HepG2 (cell line): ENCODE results near the gene ZNF79. TPM values are rescaled to one million over a fixed set of nuclear protein-coding genes. Genes with fewer than 3 reads are reported as not detected.

Experiments
- AFF4 ChIP-seq: sonication (generic); formaldehyde crosslinking; IDR thresholded peaks from 2 replicates; pipeline ENCODE4 v1.4.0; 2020; ENCODE audit warnings: missing genetic modification reagents
- ATF2 ChIP-seq: sonication (generic); formaldehyde crosslinking; IDR thresholded peaks from 2 replicates; pipeline ENCODE4 v1.4.0; 2020; ENCODE audit warnings: missing genetic modification reagents
- CEBPZ ChIP-seq: IDR thresholded peaks from 2 replicates; pipeline ENCODE4 v1.6.1; 2012; ENCODE audit warnings: low read length, improper control_type of control experiment
- HNF4G ChIP-seq, 2 experiments: sonication (generic) in 1 of 2; formaldehyde crosslinking in 1 of 2; IDR thresholded peaks; 2 replicates each; pipeline versions ENCODE4 v1.4.0 to v1.6.1; 2011 to 2020; ENCODE audit warnings: borderline replicate concordance in 2 of 2, low read depth in 2 of 2, mild to moderate bottlenecking in 2 of 2, low read length in 1 of 2, missing genetic modification reagents in 1 of 2, moderate library complexity in 1 of 2
- KDM2A ChIP-seq: sonication (generic); formaldehyde crosslinking; IDR thresholded peaks from 2 replicates; pipeline ENCODE4 v1.4.0; 2020; ENCODE audit warnings: low read depth, missing genetic modification reagents, borderline replicate concordance
- RARA ChIP-seq: IDR thresholded peaks from 2 replicates; pipeline ENCODE4 v1.6.1; 2016; ENCODE audit warnings: missing genetic modification reagents, missing compliant biosample characterization
- SALL1 ChIP-seq: sonication (generic); formaldehyde crosslinking; IDR thresholded peaks from 2 replicates; pipeline ENCODE4 v1.8.0; 2022; ENCODE audit warnings: mild to moderate bottlenecking, missing genetic modification reagents
- ZNF496 ChIP-seq: sonication (generic); formaldehyde crosslinking; IDR thresholded peaks from 2 replicates; pipeline ENCODE4 v1.8.1; 2023; ENCODE audit warnings: mild to moderate bottlenecking, moderate library complexity, missing genetic modification reagents; ENCODE audit not compliant: insufficient replicate concordance
- ZNF512 ChIP-seq: sonication (generic); formaldehyde crosslinking; IDR thresholded peaks from 2 replicates; pipeline ENCODE4 v1.4.0; 2020; ENCODE audit warnings: mild to moderate bottlenecking, missing genetic modification reagents
- polyA plus RNA-seq, 8 experiments: library from polyadenylated mRNA; depleted of rRNA in 3 of 8; stranded (reverse) in 7 of 8; unstranded in 1 of 8; fragments of >200 nt; fragmentation: Illumina TruSeq in 4 of 8; extraction: Trizol in 4 of 8; gene quantifications; 2 replicates each; pipeline versions ENCODE4 v1.2.1 to v1.2.3, GENCODE V29; 2011 to 2016; ENCODE audit warnings: low read depth in 4 of 8, missing spikeins in 1 of 8, mixed read lengths in 1 of 8; ENCODE audit not compliant: insufficient read depth in 1 of 8
- total RNA-seq, 5 experiments: library from RNA; depleted of rRNA; stranded (reverse); fragments of >200 nt; fragmentation: Illumina TruSeq; extraction: Trizol; gene quantifications; 2 replicates each; pipeline ENCODE4 v1.2.3, GENCODE V29; 2016; ENCODE audit warnings: low read depth in 1 of 5
- TF ChIP-seq, protein P1 (sequence below): sonication (generic); formaldehyde crosslinking; IDR thresholded peaks from 2 replicates; pipeline ENCODE4 v1.4.0; 2020; ENCODE audit warnings: missing genetic modification reagents, low read depth, mild to moderate bottlenecking, borderline replicate concordance
- TF ChIP-seq, protein P2 (sequence below): sonication (generic); formaldehyde crosslinking; IDR thresholded peaks from 2 replicates; pipeline ENCODE4 v1.4.0; 2020; ENCODE audit warnings: missing genetic modification reagents
- TF ChIP-seq, protein P3 (sequence below): sonication (generic); formaldehyde crosslinking; IDR thresholded peaks from 2 replicates; pipeline ENCODE4 v1.5.0; 2020; ENCODE audit warnings: mild to moderate bottlenecking, missing genetic modification reagents

ZNF79 gene
- total and polyA plus RNA-seq, 2 of the 13 experiments (the other 11 are each of a cell fraction or from before 2014, with no cell fraction given): 3.7 to 8.1 TPM

GRCh38 chr9:127388037-127388855 is 35.9 kb upstream of the ZNF79 start (continued):
- no peak for TF ChIP-seq ZNF496 (CRISPR knock-in tag)
- TF ChIP-seq ZNF512 (CRISPR knock-in tag): no peak
- 0 out of 2 replicates have a peak, but pooled peaks have one; percentile 11 for TF ChIP-seq KDM2A (CRISPR knock-in tag)
- TF ChIP-seq SALL1 (CRISPR knock-in tag): peak; percentile 64
- peak; percentile 41; the same call in 1 of the 2 replicates for TF ChIP-seq HNF4G (IDR thresholded peaks at IDR 0.05; ENCODE audit: borderline replicate concordance, low read depth, low read length)
- no peak for TF ChIP-seq HNF4G (CRISPR knock-in tag; IDR thresholded peaks at IDR 0.05; ENCODE audit: borderline replicate concordance, low read depth)
- TF ChIP-seq ATF2: peak; percentile 87
- TF ChIP-seq RARA (CRISPR knock-in tag): peak; percentile 59
- TF ChIP-seq, protein P1, sequence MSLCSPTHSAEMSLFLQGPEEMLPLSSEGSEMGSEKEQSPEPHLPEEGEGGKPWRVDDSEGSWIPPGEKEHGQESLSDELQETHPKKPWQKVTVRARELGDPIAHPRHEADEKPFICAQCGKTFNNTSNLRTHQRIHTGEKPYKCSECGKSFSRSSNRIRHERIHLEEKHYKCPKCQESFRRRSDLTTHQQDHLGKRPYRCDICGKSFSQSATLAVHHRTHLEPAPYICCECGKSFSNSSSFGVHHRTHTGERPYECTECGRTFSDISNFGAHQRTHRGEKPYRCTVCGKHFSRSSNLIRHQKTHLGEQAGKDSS (CRISPR knock-in tag): no peak
- TF ChIP-seq, protein P2, sequence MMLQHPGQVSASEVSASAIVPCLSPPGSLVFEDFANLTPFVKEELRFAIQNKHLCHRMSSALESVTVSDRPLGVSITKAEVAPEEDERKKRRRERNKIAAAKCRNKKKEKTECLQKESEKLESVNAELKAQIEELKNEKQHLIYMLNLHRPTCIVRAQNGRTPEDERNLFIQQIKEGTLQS (CRISPR knock-in tag): peak; percentile 86
- TF ChIP-seq CEBPZ: no peak
- 0 out of 2 replicates have a peak, but pooled peaks have one; percentile 21 for TF ChIP-seq AFF4 (CRISPR knock-in tag)
- TF ChIP-seq, protein P3, sequence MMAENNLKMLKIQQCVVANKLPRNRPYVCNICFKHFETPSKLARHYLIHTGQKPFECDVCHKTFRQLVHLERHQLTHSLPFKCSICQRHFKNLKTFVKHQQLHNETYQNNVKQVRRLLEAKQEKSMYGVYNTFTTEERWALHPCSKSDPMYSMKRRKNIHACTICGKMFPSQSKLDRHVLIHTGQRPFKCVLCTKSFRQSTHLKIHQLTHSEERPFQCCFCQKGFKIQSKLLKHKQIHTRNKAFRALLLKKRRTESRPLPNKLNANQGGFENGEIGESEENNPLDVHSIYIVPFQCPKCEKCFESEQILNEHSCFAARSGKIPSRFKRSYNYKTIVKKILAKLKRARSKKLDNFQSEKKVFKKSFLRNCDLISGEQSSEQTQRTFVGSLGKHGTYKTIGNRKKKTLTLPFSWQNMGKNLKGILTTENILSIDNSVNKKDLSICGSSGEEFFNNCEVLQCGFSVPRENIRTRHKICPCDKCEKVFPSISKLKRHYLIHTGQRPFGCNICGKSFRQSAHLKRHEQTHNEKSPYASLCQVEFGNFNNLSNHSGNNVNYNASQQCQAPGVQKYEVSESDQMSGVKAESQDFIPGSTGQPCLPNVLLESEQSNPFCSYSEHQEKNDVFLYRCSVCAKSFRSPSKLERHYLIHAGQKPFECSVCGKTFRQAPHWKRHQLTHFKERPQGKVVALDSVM (CRISPR knock-in tag): peak; percentile 99
